Neural cell (in vitro differentiated cells): ENCODE measurements around the gene TGIF2. TPM values are rescaled to one million over a fixed set of nuclear protein-coding genes. Genes with fewer than 3 reads are reported as not detected.

ENCODE experiments used
- H2AFZ ChIP-seq: fragments of 200-600, 300-800 bp; sonication (generic), shearing (Covaris generic); 2 replicates; pipeline ENCODE4 v1.6.0; 2014; ENCODE audit warnings: low read depth, mild to moderate bottlenecking, antibody characterized with exemption, low read length, moderate library complexity
- H3F3A ChIP-seq: fragments of 200-600 bp; shearing (Covaris generic); 2 replicates; pipeline ENCODE4 v1.6.1; 2016; ENCODE audit warnings: mild to moderate bottlenecking, moderate library complexity, mixed read lengths, antibody characterized with exemption, low read length; ENCODE audit not compliant: insufficient read depth, poor library complexity, severe bottlenecking
- H3K27ac ChIP-seq: fragments of 200-600, 300-800 bp; sonication (generic), shearing (Covaris generic); 2 replicates; pipeline ENCODE4 v1.5.1; 2014; ENCODE audit warnings: mild to moderate bottlenecking, low read length, moderate library complexity
- H3K27me3 ChIP-seq: fragments of 300-800, 200-600 bp; sonication (generic), shearing (Covaris generic); 2 replicates; pipeline ENCODE4 v1.6.0; 2014; ENCODE audit warnings: mild to moderate bottlenecking, low read depth, low read length, moderate library complexity; ENCODE audit not compliant: insufficient read depth
- H3K36me3 ChIP-seq: fragments of 300-800, 200-600 bp; sonication (generic), shearing (Covaris generic); 2 replicates; pipeline ENCODE4 v1.5.1; 2014; ENCODE audit warnings: mild to moderate bottlenecking, antibody characterized with exemption, low read length, moderate library complexity; ENCODE audit not compliant: insufficient read depth
- H3K4me2 ChIP-seq: fragments of 300-800, 200-600 bp; sonication (generic), shearing (Covaris generic); 2 replicates; pipeline ENCODE4 v1.6.0; 2014; ENCODE audit warnings: mild to moderate bottlenecking, low read length
- H3K4me3 ChIP-seq: fragments of 300-800, 200-600 bp; sonication (generic), shearing (Covaris generic); 2 replicates; pipeline ENCODE4 v1.5.1; 2014; ENCODE audit warnings: mild to moderate bottlenecking, low read length, moderate library complexity
- H3K79me2 ChIP-seq: fragments of 200-600 bp; shearing (Covaris generic); replicated peaks from 2 replicates; pipeline ENCODE4 v1.6.0; 2014; ENCODE audit warnings: mild to moderate bottlenecking, low read length, moderate library complexity; ENCODE audit not compliant: insufficient read depth
- H3K9ac ChIP-seq: fragments of 300-800, 200-600 bp; sonication (generic), shearing (Covaris generic); 2 replicates; pipeline ENCODE4 v1.6.1; 2016; ENCODE audit warnings: mild to moderate bottlenecking, low read length, mixed read lengths
- H3K9me2 ChIP-seq: fragments of 200-600 bp; shearing (Covaris generic); 2 replicates; pipeline ENCODE4 v1.6.1; 2016; ENCODE audit warnings: mild to moderate bottlenecking, low read length, mixed read lengths; ENCODE audit not compliant: insufficient read depth
- H3K9me3 ChIP-seq: fragments of 200-600, 300-800 bp; sonication (generic), shearing (Covaris generic); 2 replicates; pipeline ENCODE4 v1.6.1; 2016; ENCODE audit warnings: mild to moderate bottlenecking, mixed run types, low read length, moderate library complexity, mixed read lengths
- H4K20me1 ChIP-seq: fragments of 200-600 bp; shearing (Covaris generic); 2 replicates; pipeline ENCODE4 v1.6.1; 2016; ENCODE audit warnings: mild to moderate bottlenecking, mixed run types; ENCODE audit not compliant: insufficient read depth
- CTCF ChIP-seq: fragments of 450-650 bp; IDR thresholded peaks from 2 replicates; pipeline ENCODE4 v1.5.1; 2014; ENCODE audit warnings: antibody characterized with exemption, mild to moderate bottlenecking, moderate library complexity; ENCODE audit not compliant: poor library complexity, severe bottlenecking
- EP300 ChIP-seq: fragments of 450-650 bp; conservative IDR thresholded peaks from 2 replicates; pipeline ENCODE4 v1.6.1; 2014; ENCODE audit warnings: antibody characterized with exemption, mild to moderate bottlenecking, moderate library complexity; ENCODE audit not compliant: poor library complexity, severe bottlenecking
- EZH2 ChIP-seq: fragments of 200-600, 300-800 bp; shearing (Covaris generic), sonication (generic); IDR thresholded peaks from 2 replicates; pipeline ENCODE4 v1.6.1; 2014; ENCODE audit warnings: antibody characterized with exemption, low read length, borderline replicate concordance, mild to moderate bottlenecking; ENCODE audit not compliant: insufficient read depth, poor library complexity, severe bottlenecking
- MXI1 ChIP-seq: fragments of 450-650 bp; conservative IDR thresholded peaks from 2 replicates; pipeline ENCODE4 v1.6.1; 2014; ENCODE audit warnings: antibody characterized with exemption, mild to moderate bottlenecking; ENCODE audit not compliant: poor library complexity, severe bottlenecking
- POLR2AphosphoS5 ChIP-seq: IDR thresholded peaks from 2 replicates; pipeline ENCODE4 v1.6.1; 2012
- RAD21 ChIP-seq: fragments of 450-650 bp; conservative IDR thresholded peaks from 2 replicates; pipeline ENCODE4 v1.6.1; 2014; ENCODE audit warnings: antibody characterized with exemption, mild to moderate bottlenecking, moderate library complexity
- REST ChIP-seq: IDR thresholded peaks from 2 replicates; pipeline ENCODE4 v1.6.1; 2012; ENCODE audit warnings: borderline replicate concordance
- SMC3 ChIP-seq: fragments of 450-650 bp; conservative IDR thresholded peaks from 2 replicates; pipeline ENCODE4 v1.6.1; 2014; ENCODE audit warnings: antibody characterized with exemption, mild to moderate bottlenecking, moderate library complexity; ENCODE audit not compliant: poor library complexity
- polyA plus RNA-seq: library from polyadenylated mRNA; depleted of rRNA; stranded (reverse); fragments of >200 nt; gene quantifications from 2 replicates; pipeline ENCODE4 v1.2.3, GENCODE V29; 2014

Gene TGIF2
- polyA plus RNA-seq, 1 donor from 2014 or later = 3.3 TPM

DNA sequence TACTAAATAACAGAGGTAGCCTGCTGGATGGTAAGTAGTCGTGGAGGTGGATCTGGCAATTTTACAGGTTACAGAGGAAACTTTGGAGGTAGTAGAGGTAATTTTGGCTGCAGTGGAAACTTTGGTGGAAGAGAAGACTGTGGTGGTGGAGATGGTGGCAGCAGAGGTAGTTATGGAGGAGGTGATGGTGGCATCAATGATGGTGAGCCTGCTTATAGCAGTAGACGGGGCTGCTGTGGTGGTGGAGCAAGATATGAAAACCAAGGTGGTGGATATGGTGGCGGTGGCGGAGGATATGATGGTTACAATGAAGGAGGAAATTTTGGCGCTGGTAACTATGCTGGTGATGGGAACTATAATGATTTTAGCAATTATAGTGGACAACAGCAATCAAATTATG is 47.5 kb downstream of the TGIF2 start:
- Histone ChIP-seq H3K9ac (no peak overlapping the region), H3K36me3 (no peaks in the 10 kb centered on the region), H3K27ac (no peak overlapping the region), H3F3A (no peaks in the 10 kb centered on the region), H3K4me3 (no peak overlapping the region), H4K20me1 (no peaks in the 10 kb centered on the region), H3K27me3 (no peaks in the 10 kb centered on the region), H3K79me2 (no peaks in the 10 kb centered on the region), H3K9me3 (no peaks in the 10 kb centered on the region), H3K4me2 (no peak overlapping the region), H2AFZ (no peak overlapping the region), H3K9me2 (no peaks in the 10 kb centered on the region)
- TF ChIP-seq REST (no peak), EP300 (no peak), RAD21 (no peak), SMC3 (no peak), POLR2AphosphoS5 (no peak), MXI1 (no peak), EZH2 (no peak)

DNA sequence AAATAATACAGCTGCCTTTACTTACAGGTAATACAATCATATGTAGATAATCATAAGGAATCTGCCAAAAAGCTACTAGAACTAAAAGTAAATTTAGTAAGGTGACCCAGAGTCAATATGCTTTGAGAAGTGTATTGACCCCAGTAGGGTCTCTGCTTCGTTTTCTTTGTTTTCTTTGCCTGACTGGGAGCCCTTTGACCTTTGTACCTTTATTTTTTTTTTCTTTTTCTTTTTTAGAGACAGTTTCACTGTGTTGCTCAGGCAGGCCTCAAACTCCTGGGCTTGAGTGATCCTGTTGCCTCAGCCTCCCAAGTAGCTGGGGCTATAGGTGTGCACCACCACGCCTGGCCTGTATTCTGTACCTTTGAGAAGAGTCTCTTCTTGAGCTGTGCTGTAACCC is 50.0 kb downstream of the TGIF2 start:
- no peak overlapping the region for H3K4me3 ChIP-seq
- TF ChIP-seq REST = no peak
- no peak for TF ChIP-seq CTCF
- no peak for TF ChIP-seq EZH2
- TF ChIP-seq RAD21 = no peak
- no peaks in the 10 kb centered on the region for H3K9me3 ChIP-seq
- no peaks in the 10 kb centered on the region for H4K20me1 ChIP-seq
- H3K79me2 ChIP-seq = no peaks in the 10 kb centered on the region
- no peak overlapping the region for H3K27ac ChIP-seq
- H3K27me3 ChIP-seq = no peaks in the 10 kb centered on the region
- no peaks in the 10 kb centered on the region for H3K9me2 ChIP-seq
- H3F3A ChIP-seq = no peaks in the 10 kb centered on the region
- H3K4me2 ChIP-seq = no peak overlapping the region
- H2AFZ ChIP-seq = no peak overlapping the region
- no peak overlapping the region for H3K9ac ChIP-seq
- no peaks in the 10 kb centered on the region for H3K36me3 ChIP-seq
